Glomerular visceral epithelial cell (primary cell): Measurements from ENCODE around the gene TBX6.

ENCODE experiments used
- DNase-seq: peaks from one replicate; pipeline ENCODE4 v3.0.0-alpha.2; 2016; ENCODE audit errors: extremely low spot score

TBX6 gene

GRCh38 chr16:30086291-30087140, 5.2 kb downstream of the TBX6 start:
- no peak for DNase-seq

GRCh38 chr16:30085820-30086219, 5.9 kb downstream of the TBX6 start:
- no peak for DNase-seq

GRCh38 chr16:30085247-30085646, 6.5 kb downstream of the TBX6 start:
- DNase-seq: no peak

GRCh38 chr16:30084816-30085159, 6.9 kb downstream of the TBX6 start:
- DNase-seq: no peak

- no peak for DNase-seq
These were observed 7.5 kb downstream of the TBX6 start for GRCh38 chr16:30084096-30084815.

DNA sequence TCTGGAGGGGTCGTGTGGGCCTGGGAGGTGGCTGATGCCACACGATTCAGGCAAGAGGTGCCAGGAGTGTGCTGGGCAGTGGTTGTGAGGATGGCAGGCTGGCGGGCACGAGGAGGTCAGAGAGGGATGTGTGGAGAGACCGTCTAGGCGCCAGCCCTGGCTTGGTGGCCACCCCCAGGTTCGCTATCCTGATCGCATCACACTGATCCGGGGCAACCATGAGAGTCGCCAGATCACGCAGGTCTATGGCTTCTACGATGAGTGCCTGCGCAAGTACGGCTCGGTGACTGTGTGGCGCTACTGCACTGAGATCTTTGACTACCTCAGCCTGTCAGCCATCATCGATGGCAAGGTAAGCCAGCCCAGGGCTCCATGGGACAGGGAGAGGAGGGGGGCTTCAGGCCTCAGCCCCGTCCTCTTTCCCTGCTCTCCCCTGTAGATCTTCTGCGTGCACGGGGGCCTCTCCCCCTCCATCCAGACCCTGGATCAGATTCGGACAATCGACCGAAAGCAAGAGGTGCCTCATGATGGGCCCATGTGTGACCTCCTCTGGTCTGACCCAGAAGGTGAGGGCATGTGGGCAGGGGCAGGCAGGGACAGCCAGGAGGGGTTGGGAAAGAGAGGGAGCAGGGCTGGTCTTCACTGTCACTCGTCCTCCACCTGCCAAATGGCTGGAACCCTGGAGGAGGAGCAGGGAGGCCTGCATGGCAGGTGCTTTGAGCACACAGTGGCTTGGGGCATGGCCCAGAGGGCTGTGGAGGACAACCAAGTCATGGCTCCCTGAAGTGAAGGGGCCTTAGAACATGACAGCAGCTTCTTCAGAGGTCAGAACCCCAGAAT, 8.3 kb downstream of the TBX6 start:
- DNase-seq: no peak

- no peak for DNase-seq
These were observed 9.1 kb downstream of the TBX6 start for GRCh38 chr16:30082545-30083090.

DNA sequence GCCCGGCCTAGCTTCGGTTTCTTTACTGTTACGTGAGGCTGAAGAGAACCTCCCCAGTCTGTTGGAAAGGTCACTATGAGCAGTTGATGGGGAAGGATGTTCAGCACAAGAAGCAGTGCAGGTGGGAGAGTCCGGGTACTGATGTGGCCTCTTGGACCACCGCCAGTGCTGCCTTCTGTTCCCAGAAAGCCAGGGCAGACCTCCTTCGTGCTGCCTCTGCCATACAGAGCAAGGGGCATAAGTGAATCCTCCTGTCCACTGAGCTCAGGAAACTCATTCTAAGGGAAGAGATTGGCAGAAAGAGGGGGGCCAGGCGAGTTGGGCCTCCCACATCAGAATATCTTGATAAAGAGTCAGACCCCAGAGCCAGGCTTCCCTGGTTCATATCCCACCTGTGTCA, 12.2 kb downstream of the TBX6 start:
- no peak for DNase-seq

DNA sequence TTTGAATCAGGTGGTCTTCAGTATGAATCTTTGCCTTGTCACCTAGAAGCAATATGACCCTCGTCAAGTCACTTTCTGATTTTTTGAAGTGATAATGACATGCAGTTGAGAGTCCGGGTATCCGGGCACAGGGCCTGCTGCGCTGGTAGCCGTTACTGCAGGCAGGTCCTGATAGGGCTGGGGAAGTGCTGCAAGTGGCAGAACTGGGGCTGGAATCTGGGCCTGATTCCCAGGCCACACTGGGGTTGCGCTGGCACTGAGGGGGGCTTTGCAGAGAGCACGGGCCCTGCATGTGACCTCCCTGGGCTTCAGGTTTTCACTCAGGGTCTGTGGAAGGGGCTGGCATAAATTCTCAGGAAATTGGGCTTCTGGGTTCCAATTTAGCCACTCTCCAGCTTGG, 13.0 kb downstream of the TBX6 start:
- DNase-seq: no peak

DNA sequence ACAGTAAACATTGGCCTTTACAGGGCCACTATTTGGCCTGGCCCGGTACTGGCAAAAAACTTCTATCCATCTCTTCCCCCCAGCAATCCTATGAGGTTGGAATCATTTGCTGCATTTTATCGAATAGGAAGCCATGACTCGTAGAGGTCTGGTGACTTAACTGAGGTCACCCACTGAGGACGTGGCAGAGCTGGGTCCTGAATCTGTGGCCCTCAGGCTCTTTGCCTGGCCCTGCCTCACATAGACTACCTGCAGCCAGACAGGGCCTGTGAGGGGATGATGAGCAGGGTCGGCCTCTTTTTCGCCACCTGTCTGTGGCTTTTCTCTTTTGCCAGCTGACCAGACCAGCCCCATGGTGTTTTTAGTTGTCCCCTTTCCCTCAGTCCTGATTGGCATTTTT, 14.1 kb downstream of the TBX6 start:
- DNase-seq: no peak

- DNase-seq: no peak
These were observed 15.4 kb downstream of the TBX6 start for GRCh38 chr16:30076276-30076791.

DNA sequence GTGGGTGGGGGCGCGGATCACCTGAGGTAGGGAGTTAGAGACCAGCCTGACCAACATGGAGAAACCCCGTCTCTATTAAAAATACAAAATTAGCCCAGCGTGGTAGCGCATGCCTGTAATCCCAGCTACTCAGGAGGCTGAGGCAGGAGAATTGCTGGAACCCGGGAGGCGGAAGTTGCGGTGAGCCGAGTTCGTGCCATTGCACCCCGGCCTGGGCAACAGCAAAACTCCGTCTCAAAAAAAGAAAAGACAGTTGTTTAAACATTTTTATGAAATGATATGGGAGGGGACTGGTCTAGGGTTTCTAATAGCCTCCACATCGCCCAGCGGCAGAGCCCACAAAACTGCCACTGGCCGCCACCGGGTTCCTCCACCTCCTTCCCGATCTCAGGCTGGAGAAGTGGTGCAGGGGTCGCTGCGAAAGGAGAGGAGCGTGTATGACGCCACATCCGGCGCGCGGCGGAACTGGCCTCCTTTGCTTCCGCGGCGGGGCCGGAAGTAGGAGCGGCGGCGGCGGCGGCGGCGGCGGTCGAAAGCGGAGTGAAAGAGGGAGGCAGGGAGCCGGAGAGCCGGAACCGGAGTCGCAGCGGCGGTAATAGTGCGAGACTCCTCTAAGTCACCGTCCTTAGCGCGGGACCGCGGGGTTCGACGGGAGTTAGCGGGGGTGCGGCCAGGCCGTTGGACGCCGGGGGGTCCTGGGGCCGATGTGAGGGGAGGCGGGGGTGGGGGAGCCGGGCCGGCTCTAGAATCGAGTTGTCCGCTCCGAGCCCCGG, 16.0 kb downstream of the TBX6 start, which contains the start of gene PPP4C:
Gene PPP4C (plus strand): TSS at position 492 of the 773 bp plus-strand sequence. CDS start 384 bp downstream, outside the sequence.
- DNase-seq: peak; percentile 87

DNA sequence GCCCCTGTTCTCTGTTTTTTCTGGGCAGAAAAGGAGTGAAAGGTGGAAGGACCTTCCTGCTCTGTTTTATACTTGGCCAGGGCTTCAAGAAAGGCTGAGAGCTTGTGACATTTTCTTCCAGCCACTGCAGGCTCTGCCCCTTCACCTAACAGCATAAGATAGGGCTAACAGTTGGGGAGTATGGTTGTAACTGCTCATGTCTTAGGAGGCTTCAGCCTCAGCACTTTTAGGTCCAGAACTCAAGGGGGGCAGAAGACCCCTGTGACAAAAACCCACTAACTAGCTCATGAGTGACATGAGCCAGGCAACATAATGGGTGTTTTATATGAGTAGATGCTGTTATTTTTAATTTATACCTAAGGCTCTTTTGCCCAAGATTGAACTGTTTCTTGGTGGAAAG, 21.2 kb downstream of the TBX6 start:
- DNase-seq: no peak

DNA sequence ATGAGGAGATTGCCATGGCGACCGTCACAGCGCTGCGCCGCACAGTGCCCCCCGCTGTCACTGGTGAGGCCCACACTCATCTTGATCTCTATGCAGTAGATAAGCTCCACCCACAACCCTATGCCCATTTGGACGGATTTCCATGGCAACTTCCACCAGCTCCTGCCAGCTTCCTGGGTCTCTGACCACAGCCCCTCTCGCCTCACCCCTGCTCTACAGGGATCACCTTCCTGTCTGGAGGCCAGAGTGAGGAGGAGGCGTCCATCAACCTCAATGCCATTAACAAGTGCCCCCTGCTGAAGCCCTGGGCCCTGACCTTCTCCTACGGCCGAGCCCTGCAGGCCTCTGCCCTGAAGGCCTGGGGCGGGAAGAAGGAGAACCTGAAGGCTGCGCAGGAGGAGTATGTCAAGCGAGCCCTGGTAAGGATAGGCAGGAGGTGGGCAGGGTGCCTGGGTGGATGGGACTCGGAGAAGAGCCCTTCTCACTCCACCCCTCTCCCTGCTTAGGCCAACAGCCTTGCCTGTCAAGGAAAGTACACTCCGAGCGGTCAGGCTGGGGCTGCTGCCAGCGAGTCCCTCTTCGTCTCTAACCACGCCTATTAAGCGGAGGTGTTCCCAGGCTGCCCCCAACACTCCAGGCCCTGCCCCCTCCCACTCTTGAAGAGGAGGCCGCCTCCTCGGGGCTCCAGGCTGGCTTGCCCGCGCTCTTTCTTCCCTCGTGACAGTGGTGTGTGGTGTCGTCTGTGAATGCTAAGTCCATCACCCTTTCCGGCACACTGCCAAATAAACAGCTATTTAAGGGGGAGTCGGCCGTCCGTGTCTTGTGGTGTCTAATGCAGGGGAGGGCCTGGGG, 21.9 kb downstream of the TBX6 start:
- DNase-seq: no peak

DNA sequence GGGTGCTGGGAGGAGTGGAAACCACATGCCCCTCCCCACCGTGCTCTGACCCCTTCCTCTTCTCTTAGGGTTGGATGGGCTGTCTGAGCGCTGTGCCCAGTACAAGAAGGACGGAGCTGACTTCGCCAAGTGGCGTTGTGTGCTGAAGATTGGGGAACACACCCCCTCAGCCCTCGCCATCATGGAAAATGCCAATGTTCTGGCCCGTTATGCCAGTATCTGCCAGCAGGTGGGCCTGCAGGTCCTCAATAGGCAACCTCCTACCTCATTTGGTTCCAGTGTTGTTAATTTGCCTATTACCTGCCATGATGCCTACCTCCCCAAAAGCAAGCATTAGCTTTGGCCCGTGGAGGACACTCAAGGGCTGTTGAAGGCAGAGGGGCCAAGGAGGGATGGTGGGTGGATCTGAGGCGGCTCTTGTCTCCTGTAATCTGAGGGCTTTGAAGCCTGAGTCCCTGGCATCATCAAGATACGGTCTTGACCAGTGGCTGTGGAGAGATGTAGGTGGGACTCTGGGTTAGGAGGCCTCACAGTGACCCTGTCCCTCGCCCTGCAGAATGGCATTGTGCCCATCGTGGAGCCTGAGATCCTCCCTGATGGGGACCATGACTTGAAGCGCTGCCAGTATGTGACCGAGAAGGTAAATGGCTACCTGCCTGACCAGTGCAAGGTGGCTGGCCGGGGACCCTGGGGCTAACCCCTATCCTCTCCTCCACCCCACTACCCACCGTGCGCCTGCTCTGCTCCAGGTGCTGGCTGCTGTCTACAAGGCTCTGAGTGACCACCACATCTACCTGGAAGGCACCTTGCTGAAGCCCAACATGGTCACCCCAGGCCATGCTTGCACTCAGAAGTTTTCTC, 22.7 kb downstream of the TBX6 start:
- no peak for DNase-seq

DNA sequence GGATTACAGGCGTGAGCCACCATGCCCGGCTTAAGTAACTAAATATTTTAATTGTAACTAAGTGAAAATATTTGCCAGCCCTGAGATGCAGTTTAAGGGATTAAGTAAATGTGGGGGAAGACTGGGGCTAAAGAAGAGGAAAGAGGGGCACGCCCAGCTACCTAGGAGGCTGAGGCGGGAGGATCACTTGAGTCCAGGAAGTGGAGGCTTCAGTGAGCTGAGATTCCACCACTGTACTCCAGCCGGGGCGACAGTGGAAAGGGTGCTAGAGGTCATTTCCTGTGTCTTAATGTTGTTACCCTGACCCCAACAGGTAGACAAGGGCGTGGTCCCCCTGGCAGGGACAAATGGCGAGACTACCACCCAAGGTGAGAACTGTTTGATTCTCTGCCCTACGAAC, 23.4 kb downstream of the TBX6 start:
- no peak for DNase-seq

GRCh38 chr16:30067584-30067916, 24.2 kb downstream of the TBX6 start:
- no peak for DNase-seq

GRCh38 chr16:30066761-30067583, 24.8 kb downstream of the TBX6 start:
- no peak for DNase-seq
